Hindlimb muscle (tissue), 1 donor: Measurements from ENCODE around the gene REEP1. TPM values are rescaled to one million over a fixed set of nuclear protein-coding genes. Genes with fewer than 3 reads are reported as not detected.
"Not testable (repeated sequence)": the region's sequence is repeated elsewhere in the genome, so short reads cannot be mapped to it uniquely, and the experiment has no call there.

Experiments used
- DNase-seq: peaks from one replicate; pipeline ENCODE4 v3.0.0-alpha.2; 2013
- polyA plus RNA-seq: library from polyadenylated mRNA; unstranded; fragments of 120-200 nt; gene quantifications from one replicate; pipeline ENCODE4 v1.2.1, GENCODE V29; 2013; ENCODE audit not compliant: insufficient read length

The REEP1 gene
- polyA plus RNA-seq, 1 donor: 88.7 TPM

DNA sequence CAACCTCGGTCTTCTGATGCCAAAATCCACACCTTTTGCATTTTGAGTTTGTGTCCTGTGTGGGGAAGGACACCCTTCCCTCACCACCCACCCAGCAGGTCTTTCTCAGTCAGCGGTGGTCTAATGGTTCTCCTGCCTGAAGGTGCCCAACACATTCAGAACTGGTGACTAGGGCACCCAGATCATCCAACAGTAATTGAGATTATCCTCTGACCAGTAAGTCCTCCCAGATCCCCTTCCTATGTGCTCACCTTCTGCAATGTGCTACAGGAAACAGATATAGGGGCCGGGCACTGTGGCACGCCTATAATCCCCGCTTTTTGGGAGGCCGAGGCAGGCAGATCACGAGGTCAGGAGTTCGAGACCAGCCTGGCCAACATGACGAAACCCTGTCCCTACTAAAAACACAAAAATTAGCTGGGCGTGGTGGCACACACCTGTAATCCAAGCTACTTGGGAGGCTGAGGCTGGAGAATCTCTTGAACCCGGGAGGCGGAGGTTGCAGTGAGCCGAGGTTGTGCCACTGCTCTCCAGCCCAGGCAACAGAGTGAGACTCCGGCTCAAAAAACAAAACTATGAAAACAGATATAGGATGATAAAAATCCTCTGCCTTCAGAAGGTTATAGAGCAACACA is 56.2 kb downstream of the REEP1 start:
- DNase-seq: no peak

DNA sequence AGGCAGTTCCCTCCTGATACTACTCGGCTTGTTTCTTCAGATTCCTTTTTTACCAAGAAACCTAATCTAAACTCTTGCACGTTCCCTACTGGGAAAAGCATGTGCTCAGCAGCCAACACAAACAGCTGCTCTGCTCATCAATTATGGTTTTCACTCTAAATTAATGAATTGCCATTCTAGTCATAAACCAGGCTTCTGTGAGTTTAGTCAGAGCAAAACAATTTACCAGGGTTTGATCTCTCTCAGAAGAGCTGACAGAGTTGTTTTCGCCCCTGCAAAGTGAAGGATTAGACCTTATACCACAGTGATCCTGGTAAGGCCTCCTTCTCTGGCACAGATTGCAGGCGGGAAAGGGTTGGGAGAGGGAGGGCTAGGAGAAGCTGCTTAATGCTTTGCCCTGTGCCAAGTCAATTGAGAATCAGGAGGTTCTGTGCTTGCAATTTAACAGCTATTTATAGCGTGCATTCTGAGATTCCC is 57.2 kb downstream of the REEP1 start:
- DNase-seq: peak; percentile 61

DNA sequence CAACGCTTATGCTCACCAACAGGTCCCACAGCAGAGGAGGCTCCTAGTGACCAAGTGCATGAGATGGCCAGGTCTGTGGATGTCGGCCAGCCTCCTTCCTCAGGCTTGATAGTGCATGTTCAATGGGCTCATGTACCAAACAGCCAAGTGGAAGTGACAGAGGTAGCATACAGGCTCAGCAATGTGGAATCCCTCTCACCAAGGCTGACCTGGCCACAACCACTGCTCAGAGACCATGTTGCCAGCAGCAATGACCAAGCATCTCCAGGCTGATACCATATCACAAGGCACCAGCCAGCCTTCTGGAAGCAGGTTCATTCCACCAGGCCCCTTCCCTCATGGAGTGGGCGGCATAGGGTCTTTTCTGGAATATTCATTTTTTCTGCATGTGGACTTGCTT is 61.5 kb downstream of the REEP1 start:
- no peak for DNase-seq

DNA sequence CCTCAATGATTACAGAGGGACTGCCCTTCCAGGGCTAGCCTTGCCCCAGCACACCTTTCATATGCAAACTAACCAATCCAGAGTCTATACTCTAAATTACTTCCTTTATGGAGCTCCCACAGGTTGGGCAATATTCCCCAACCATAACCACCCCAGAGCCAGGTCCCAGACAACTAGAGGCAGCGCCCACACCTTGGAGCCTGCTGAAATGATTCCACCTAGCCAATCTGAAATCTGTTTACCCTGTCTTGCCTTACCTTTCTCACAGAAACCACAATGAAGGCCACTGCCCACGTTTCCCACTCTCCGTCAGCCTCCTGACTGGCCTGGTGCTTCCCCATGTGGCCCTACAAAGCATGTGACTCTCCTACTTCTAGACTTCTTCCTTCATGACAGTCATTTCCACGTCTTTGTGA is 62.0 kb downstream of the REEP1 start:
- DNase-seq: no peak

DNA sequence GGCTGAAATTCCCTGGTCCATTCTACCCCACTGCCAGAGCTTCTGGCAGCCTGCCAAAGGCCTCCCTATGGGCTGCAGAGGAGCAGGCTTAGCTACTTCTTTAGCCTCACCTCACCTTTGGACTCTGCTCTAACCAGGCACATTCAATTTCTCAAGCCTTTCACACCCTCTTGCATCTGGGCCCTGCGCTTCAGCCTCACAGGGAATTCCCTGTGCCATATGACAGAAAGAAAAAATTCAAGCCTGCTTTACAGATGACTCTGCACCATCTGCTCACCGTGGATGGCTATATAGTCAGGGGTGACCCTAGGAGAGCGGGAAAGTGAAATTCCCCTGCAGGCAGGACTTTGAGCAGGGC is 62.5 kb downstream of the REEP1 start:
- no peak for DNase-seq

DNA sequence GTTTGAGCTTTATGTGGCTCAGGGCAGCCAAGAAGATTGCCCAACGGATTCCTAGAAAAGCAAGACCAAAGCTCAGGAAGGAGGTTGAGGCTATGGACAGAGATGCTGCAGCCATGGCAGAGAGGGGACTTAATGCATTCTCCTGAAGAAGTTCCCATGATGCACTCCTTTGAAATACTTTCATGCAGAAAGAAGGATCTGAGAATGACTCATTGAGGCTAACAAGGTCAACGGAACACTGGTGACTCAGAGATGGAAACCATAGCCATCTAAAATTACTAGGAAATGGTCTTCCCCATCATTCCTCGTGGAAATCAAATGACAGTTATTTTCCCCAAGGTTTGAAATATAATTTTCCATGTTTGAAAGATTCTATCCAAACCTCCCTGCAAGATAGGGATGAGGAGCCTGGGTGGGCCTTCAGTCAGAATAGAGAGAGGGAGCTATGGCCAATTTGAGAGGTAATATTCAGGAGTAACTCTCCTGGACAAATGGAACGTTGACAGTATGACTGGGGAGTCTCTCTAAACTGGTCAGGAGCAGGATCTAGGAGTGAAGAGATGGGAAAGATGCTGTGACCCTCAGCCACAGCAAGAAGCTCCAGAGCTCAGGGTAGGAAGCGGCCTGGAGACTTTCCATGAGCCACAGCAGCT is 63.0 kb downstream of the REEP1 start:
- no peak for DNase-seq

DNA sequence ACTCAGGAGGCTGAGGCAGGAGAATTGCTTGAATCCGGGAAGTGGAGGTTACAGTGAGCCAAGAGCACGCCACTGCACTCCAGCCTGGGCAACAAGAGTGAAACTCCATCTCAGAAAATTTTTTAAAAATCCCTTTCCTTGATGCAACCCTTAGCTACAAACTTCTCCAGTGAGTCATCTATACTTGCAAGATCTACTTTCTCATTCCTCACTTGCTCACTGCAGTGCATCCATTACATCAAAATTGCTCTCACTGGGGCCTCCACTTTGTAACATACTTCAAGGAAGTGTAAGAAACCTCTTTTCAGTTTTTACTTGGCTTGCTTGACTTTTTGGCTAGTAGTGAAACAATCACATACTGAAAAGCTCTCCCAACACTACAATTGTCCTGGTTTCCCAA is 65.3 kb downstream of the REEP1 start:
- no peak for DNase-seq

DNA sequence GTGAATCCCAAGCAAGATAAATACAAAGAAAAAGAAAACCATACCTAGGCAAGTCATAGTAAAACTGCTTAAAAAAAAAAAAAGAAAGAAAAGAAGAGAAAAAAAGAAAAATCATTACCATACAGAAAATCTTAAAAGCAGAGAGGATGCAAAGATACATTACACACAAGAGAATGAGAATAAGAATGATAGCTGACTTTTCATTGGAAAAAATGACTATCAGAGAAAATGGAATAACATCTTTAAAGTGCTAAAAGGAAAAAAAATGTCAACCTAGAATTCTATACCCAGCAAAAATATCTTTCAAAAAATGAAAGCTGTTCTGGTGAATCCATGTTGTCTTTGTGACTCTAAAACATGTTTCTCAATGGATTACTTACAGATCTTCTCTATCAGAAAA is 66.2 kb downstream of the REEP1 start:
- DNase-seq: no peak

DNA sequence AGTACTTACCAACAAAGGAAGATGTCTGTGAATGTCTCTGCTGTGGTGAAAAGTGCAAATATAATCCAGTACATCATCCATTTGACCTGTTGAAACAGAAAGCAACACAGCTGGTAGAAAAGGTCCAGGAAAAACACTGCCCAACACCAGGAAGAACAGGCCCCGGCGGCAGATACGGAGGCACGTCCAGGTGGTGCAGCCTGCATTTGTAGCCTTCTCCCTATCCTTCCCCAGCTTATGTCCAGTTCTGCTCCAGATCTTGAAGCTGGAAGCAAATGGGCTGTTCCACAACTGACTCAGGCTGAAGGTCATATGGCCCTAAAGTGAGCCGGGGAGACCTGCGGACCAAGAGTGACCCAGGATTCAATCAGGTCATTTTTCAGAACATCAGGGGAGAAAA is 73.5 kb downstream of the REEP1 start:
- DNase-seq: no peak

DNA sequence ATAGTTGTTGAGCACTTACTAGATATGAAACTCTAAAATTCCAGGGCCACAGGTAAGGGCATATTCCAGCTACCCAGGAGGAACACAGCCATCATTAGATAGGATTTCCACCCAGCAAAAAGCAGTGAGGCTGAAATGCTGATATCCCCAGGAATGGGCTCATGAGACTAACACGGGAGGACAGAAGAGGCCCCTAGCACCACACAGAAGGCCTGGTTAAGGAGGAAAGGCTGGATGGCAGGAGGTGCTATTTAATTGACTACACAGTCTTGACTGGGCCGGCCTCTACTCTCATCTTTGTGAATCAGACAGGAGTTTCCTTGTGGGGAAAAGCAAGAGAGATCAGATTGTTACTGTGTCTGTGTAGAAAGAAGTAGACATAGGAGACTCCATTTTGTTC is 76.4 kb downstream of the REEP1 start:
- DNase-seq: no peak

DNA sequence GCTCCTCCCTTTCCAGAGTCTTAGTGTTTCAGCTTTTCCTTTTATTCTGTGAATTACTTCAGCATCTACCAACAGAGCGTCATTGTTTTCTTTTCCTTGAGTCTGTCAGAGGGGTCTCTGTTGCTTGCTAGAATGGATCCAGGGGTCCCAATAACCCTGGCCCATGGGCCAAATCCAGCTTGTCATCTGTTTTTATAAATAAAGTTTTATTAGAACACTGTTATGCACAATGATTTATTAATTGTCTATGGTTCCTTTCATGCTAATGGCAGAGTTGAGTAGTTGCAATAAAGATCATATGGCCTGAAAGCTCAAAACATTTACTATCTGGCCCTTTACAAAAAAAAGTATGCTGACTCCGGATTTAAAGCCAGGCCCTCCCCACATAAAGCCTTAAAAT is 79.3 kb downstream of the REEP1 start:
- DNase-seq: no peak

DNA sequence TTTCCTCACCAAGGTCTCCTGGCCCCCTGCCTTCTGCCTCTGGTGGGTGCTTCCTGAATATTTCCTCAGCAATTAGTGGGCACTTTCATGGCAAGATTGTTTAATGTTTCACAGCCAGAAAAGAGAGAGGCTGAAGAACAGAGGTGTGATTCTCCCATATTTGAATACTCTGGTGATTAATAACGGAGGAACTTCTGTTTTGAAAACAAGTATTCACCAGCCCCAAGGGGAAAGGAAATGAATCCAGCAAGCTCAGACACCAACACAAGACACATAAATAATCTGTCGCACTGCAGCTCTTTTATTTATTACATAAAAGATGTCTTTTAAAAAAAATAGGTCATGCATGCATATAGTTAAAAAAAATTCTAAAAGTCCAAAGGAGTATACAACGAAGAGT is 80.4 kb downstream of the REEP1 start:
- no peak for DNase-seq

DNA sequence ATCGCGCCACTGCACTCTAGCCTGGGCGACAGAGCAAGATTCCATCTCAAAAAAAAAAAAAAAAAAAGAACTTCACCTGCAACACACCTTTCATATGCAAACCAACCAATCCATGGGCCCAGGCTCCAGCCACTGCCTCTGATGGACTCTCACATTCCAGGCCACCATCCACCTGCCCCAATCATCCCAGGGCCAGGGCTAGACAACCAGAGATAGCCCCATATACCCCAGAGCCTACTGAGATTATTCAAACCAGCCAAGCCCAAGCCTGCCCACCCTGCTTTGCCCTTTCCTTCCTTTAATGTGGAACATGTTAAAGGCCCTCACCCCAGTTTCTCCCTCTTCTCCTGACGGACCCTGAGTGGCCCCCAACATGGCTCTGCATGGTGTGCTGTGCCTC is 81.1 kb downstream of the REEP1 start:
- DNase-seq: no peak

DNA sequence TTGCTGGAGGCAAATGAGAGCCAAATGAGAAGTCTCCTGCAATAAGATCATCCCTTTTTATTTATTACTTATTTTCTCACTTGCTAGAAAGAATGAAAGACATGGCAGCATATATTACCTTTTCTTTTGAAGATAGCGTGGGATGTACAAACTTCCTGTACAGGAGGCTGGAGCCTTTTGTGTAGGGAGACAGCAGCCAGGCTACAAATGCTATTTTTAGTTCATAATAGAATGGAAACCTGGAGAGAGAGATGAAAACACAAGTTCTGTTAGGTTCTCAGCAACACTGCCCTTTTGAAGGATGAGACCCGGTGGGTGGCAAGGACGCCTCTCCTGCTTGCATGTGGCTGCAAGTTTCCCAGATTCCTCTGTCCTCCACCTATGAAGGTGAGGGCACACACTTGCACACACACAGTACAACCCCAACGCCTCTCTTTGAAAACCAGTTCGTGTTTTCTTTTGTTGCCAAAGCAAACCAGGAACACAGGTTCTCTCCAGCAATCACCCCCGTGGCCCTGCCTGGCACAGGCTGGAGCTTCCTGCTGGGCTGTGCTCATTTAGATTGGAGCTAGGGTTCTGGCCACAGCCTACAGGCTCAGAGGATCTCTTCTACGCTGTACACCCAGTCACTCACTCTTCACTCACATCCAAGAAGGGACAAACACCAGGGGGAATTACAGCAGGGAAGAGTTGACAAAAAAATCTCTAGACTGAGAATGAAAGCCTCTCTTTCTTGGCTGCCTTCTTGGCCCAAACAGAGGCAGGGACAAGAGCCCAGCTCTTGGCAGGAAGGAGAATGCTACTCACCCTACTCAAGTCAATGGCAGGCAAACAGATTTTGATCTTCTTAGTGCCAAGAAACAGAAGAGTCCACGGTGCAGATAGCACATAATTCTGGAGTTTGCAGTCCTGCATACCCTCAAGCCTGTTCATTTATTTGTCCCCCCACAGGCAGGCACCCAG is 82.6 kb downstream of the REEP1 start:
- DNase-seq: no peak

DNA sequence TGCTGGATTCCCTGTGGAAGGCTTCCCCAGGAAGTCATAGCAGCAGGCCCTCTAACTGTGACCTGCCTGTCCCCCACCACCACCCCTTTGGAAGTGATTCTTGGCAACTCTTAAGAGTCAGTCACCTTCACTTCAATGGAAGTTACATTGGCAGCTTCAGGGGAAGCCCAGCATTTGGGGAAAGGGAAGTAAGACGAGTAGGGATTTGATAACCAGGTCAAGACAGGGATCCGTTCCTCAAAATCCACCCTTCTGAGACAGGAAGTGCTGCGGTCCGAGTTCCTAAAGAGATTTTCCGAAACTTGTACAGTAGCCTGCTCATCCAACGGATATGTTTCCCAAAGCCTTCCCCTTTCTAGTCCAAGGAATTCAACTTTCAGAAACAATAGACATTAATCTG is 84.0 kb downstream of the REEP1 start:
- no peak for DNase-seq

DNA sequence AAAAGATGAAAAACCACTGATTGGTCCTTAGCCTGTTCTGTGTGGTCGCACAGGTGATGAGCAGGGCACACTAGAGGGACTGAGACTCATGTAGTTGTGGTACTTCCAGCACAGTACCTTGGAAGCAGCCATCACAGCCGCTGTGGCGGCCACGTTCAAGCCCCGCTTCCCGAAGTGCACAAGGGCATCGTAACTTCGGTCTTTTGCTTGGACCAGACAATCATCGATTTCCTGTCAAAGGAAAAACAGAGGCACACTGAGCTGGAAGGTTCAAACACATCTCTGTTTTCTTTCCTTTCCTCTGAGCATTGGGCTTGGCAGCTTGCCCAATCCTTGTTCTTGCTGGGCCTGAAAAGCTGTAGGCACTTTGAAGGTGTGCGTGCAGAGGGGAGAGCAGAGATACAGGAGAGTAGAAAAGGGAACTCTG is 85.6 kb downstream of the REEP1 start:
- no peak for DNase-seq

DNA sequence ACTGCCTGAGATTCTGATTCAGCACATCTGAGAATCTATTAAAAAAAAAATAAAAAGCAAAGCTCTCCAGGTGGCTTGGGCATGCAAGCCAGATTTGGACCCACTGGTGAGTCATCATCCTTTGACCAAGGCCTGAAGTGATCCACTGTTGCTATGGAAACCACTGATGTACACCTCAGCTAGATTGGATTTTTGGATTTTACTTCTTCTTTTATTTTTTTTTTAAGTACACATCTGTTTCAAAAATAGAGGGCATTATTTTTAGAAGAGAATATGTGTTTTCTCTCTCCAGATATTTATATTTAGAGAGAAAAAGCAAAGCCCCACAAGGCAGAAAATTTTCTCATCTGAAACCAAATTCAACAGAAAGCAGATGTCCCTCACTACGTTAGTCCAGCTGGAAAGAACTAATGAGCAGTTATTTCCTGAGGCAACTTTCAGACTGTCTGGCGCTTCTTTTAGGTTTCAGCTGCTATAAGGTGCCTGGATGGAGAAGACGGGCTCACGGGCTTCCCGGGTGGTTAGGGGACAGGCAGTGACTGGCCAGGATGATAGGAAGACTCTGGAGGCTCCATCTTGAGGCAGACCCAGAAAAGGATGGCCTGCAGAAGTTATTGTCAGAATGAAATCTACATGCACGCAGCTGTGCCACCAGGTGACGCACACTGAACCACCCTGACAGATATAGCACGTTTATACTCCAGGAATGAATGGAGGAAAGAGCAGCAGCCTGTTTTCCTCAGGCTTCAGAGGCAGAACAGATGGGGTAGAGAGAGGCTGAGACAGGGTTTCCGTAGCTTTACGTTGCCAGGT is 87.6 kb downstream of the REEP1 start:
- peak; percentile 71 for DNase-seq

DNA sequence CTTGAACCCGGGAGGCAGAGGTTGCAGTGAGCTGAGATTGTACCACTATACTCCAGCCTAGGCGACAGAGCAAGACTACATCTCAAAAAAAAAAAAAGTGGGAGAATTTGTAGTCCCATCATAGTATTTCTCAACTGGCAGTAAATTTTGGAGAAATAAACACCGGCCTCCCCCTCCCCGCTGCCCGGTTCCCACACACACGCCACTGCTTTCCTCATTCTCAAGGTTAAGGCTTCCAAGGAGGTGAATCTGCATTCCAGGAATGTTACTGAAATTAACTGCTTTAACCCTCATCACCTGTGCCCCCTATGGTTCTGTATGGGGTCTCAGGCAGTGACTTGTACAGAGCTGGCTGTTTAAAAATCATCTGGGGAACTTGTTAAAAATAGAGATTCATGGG is 88.2 kb downstream of the REEP1 start:
- DNase-seq: no peak

DNA sequence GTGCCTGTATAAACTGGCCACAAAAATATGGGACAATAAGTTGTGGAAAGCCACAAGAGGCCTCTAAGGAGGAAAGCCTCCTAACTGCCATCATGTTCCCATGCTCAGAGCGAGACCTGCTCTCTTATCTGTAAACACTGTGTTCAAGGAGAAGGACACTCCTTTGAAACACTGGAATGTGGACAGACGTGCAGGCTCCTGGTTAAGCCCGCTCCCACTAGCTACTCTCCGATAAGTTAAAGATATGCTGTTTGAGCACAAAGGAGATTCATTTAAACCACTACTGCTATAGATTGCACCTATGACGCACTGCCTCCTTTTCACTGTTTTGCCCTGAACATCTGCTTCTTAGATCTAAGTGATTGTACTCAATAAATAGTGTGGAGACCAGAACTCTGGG is 92.2 kb downstream of the REEP1 start:
- DNase-seq: not testable (repeated sequence)

DNA sequence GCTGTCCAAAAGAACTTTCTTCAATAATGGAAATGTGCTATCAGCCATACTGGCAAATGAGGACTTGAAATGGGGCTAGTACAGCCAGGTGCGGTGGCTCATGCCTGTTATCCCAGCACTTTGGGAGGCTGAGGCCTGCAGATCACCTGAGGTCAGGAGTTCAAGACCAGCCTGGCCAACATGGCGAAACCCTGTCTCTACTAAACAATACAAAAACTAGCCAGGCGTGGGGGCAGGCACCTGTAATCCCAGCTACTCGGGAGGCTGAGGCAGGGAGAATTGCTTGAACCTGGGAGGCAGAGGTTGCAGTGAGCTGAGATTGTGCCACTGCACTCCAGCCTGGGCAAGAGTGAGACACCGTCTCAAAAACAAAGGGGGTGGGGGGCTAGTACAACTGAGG is 92.6 kb downstream of the REEP1 start:
- not testable (repeated sequence) for DNase-seq

DNA sequence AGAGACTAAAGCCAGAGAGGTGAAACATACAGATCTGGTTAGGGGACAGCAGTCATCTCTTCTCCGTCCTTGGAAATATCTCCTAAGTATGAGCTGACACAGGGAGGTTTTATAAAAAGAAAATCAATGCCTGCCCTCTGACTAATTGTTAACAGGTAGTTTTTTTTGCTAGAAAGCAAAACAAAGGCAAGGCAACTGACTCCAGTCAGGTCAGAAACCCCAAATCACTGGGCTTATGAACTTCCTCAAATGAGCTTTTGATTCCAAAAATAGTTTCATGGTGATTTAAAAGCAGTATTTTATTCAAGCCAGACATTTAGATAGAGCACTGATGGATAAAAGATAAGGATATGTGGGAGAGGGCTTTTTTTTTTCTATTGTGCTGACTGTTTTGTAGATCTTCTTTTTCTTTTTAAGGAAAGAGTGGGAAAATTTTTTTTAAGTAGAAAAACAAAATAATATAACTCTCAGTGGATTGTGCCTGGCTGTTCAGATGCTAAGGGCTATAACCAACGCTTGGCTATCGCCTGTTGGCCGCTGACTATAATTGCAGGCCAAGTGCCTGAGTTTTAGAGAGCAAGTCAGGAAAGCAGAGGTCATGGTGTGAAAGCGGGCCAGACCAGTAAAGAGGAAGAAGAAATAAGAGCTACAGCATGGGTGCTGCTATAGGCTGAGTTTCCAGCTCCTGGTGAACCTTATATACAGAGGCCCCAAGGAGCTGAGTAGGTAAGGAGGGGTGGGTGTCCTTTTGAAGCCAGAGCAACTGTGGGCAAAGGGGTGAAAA is 93.3 kb downstream of the REEP1 start:
- DNase-seq: no peak

DNA sequence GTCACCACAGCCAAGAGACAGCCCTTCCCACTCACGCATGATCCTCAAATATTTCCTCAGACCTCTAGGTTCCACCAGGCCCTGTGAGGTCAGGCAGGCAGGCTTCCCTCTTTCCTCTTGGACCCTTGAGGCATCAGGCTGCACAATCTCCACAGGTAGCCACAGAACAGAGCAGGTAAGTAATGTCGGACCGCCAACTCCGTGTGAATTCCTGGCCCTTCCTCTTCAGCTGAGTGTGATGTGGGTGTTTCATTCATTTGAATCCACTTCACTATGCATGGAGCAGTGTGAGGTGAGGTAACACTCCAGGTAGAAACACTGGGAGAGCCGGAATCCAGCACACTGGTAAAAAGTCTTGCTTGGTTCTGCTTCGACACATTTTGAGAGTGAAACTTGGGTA is 94.2 kb downstream of the REEP1 start:
- DNase-seq: no peak
